ENCODE data around the gene IFNL4.

GRCh38 chr19:39261704-39262103, 13.0 kb upstream of the IFNL4 start:
- TF ChIP-seq POLR2A (IDR thresholded peaks at IDR 0.05) = no peak
- TF ChIP-seq, protein P1, sequence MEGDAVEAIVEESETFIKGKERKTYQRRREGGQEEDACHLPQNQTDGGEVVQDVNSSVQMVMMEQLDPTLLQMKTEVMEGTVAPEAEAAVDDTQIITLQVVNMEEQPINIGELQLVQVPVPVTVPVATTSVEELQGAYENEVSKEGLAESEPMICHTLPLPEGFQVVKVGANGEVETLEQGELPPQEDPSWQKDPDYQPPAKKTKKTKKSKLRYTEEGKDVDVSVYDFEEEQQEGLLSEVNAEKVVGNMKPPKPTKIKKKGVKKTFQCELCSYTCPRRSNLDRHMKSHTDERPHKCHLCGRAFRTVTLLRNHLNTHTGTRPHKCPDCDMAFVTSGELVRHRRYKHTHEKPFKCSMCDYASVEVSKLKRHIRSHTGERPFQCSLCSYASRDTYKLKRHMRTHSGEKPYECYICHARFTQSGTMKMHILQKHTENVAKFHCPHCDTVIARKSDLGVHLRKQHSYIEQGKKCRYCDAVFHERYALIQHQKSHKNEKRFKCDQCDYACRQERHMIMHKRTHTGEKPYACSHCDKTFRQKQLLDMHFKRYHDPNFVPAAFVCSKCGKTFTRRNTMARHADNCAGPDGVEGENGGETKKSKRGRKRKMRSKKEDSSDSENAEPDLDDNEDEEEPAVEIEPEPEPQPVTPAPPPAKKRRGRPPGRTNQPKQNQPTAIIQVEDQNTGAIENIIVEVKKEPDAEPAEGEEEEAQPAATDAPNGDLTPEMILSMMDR (IDR thresholded peaks at IDR 0.05) = no peak

All from stomach (tissue), 4 donors.